ENCODE data around the gene METTL22.

Gene METTL22

GRCh38 chr16:8634991-8635736 lies 13.7 kb downstream of the METTL22 start:
- Histone ChIP-seq H3K27me3 (replicated peaks; ENCODE audit: control insufficient read depth, insufficient read depth, low read length) (no peaks in the 10 kb centered on the region), H3K4me3 (replicated peaks; ENCODE audit: low read depth, low read length) (no peak overlapping the region), H3K36me3 (ENCODE audit: control insufficient read depth, insufficient read depth, low read length) (peaks cover 28% of the 10 kb centered on the region)
- DNase-seq (ENCODE audit: extremely low read depth, insufficient read length): no peak
- TF ChIP-seq CTCF (IDR thresholded peaks at IDR 0.05; ENCODE audit: insufficient read depth, low read length, poor library complexity, severe bottlenecking): peak; percentile 35

- DNase-seq (ENCODE audit: extremely low read depth, insufficient read length): no peak
- H3K36me3 ChIP-seq (ENCODE audit: control insufficient read depth, insufficient read depth, low read length): peaks cover 35% of the 10 kb centered on the region
- TF ChIP-seq CTCF (IDR thresholded peaks at IDR 0.05; ENCODE audit: insufficient read depth, low read length, poor library complexity, severe bottlenecking): no peak
These were observed 18.2 kb downstream of the METTL22 start for GRCh38 chr16:8639694-8640093.

GRCh38 chr16:8641671-8642070 lies 20.2 kb downstream of the METTL22 start:
- no peak for TF ChIP-seq CTCF (IDR thresholded peaks at IDR 0.05; ENCODE audit: insufficient read depth, low read length, poor library complexity, severe bottlenecking)
- Histone ChIP-seq H3K4me3 (replicated peaks; ENCODE audit: low read depth, low read length) (no peak overlapping the region), H3K27me3 (replicated peaks; ENCODE audit: control insufficient read depth, insufficient read depth, low read length) (no peaks in the 10 kb centered on the region), H3K36me3 (ENCODE audit: control insufficient read depth, insufficient read depth, low read length) (peaks cover 39% of the 10 kb centered on the region)
- DNase-seq (ENCODE audit: extremely low read depth, insufficient read length): no peak

More at GRCh38 chr16:8639694-8640093, 18.2 kb downstream of the METTL22 start:
- Histone ChIP-seq H3K4me3 (replicated peaks; ENCODE audit: low read depth, low read length) (no peak overlapping the region), H3K27me3 (replicated peaks; ENCODE audit: control insufficient read depth, insufficient read depth, low read length) (no peaks in the 10 kb centered on the region)

GRCh38 chr16:8642146-8642545 lies 20.6 kb downstream of the METTL22 start:
- Histone ChIP-seq H3K36me3 (ENCODE audit: control insufficient read depth, insufficient read depth, low read length) (peaks cover 41% of the 10 kb centered on the region), H3K27me3 (replicated peaks; ENCODE audit: control insufficient read depth, insufficient read depth, low read length) (no peaks in the 10 kb centered on the region), H3K4me3 (replicated peaks; ENCODE audit: low read depth, low read length) (no peak overlapping the region)
- no peak for TF ChIP-seq CTCF (IDR thresholded peaks at IDR 0.05; ENCODE audit: insufficient read depth, low read length, poor library complexity, severe bottlenecking)
- no peak for DNase-seq (ENCODE audit: extremely low read depth, insufficient read length)

GRCh38 chr16:8644211-8645140 lies 23.0 kb downstream of the METTL22 start:
- no peak overlapping the region for H3K4me3 ChIP-seq (replicated peaks; ENCODE audit: low read depth, low read length)

More at GRCh38 chr16:8644211-8645140, 23.0 kb downstream of the METTL22 start:
- no peaks in the 10 kb centered on the region for H3K27me3 ChIP-seq (replicated peaks; ENCODE audit: control insufficient read depth, insufficient read depth, low read length)
- no peak for DNase-seq (ENCODE audit: extremely low read depth, insufficient read length)
- peaks cover 33% of the 10 kb centered on the region for H3K36me3 ChIP-seq (ENCODE audit: control insufficient read depth, insufficient read depth, low read length)
- no peak for TF ChIP-seq CTCF (IDR thresholded peaks at IDR 0.05; ENCODE audit: insufficient read depth, low read length, poor library complexity, severe bottlenecking)

All from GM06990 (cell line).